GM13976 (cell line): ENCODE results near the gene C2CD5.
"Not testable (repeated sequence)": the region's sequence is repeated elsewhere in the genome, so short reads cannot be mapped to it uniquely, and the experiment has no call there.

ENCODE experiments used
- DNase-seq: peaks from one replicate; pipeline ENCODE4 v3.0.0; 2012; ENCODE audit warnings: low spot score
- CTCF ChIP-seq: IDR thresholded peaks from 2 replicates; pipeline ENCODE4 v1.5.1; 2012; ENCODE audit warnings: borderline replicate concordance, mild to moderate bottlenecking; ENCODE audit not compliant: insufficient read depth; ENCODE audit errors: extremely low read depth, missing control alignments, control extremely low read depth
- in situ Hi-C: fragments of 300-500 bp; cut with MboI; formaldehyde crosslinking; loops from one replicate; pipeline ENCODE4 v1.12.0; 2022; ENCODE audit warnings: low sequenced_read_pairs, mixed read lengths, inconsistent platforms; ENCODE audit not compliant: unreplicated experiment

The C2CD5 gene

GRCh38 chr12:22481547-22482104 lies 62.7 kb downstream of the C2CD5 start:
- TF ChIP-seq CTCF, result no peak
- in situ Hi-C loops, result no loop called here
- no peak for DNase-seq

GRCh38 chr12:22480814-22481213 lies 63.5 kb downstream of the C2CD5 start:
- DNase-seq, in situ Hi-C loops: not testable (repeated sequence)

- DNase-seq, result no peak
- in situ Hi-C loops, result no loop called here
- TF ChIP-seq CTCF, result no peak
Observed at GRCh38 chr12:22480016-22480415, 64.3 kb downstream of the C2CD5 start.

GRCh38 chr12:22477894-22478287 lies 66.5 kb downstream of the C2CD5 start:
- in situ Hi-C loops, result no loop called here
- peak; percentile 6 for DNase-seq
- no peak for TF ChIP-seq CTCF

- in situ Hi-C loops, result no loop called here
Observed at GRCh38 chr12:22477166-22477893, 67.0 kb downstream of the C2CD5 start.

GRCh38 chr12:22476133-22476532 lies 68.2 kb downstream of the C2CD5 start:
- no peak for DNase-seq
- in situ Hi-C loops, result no loop called here
- no peak for TF ChIP-seq CTCF

More at GRCh38 chr12:22477166-22477893, 67.0 kb downstream of the C2CD5 start:
- DNase-seq, result no peak
- TF ChIP-seq CTCF, result no peak

GRCh38 chr12:22474970-22475720 lies 69.2 kb downstream of the C2CD5 start:
- no peak for DNase-seq
- in situ Hi-C loops, result loop anchor here (25.0 kb wide), 1 partner anchor 788 kb away; no protein-coding TSS in a partner anchor
- no peak for TF ChIP-seq CTCF
